ENCODE results near the gene SLC6A7.

GRCh38 chr5:150146235-150146634 is 43.6 kb upstream of the SLC6A7 start:
- no peak for TF ChIP-seq POLR2A (IDR thresholded peaks at IDR 0.05)
- no peak for TF ChIP-seq CTCF (IDR thresholded peaks at IDR 0.05)

All from gastroesophageal sphincter (tissue), 3 donors.